B cell (primary cell): ENCODE results near the gene ALOX5AP. TPM values are rescaled to one million over a fixed set of nuclear protein-coding genes. Genes with fewer than 3 reads are reported as not detected.
A peak's percentile ranks its signal among the peaks of the same experiment; 100 is the strongest.

Experiments
- ATAC-seq: fragments of 200-7000 bp; cut with Tn5 transposase; one replicate; pipeline ENCODE4 v1.10.0; 2021; ENCODE audit warnings: low read depth, mild to moderate bottlenecking, moderate number of reproducible peaks, moderate library complexity
- CTCF ChIA-PET: fragments of 350-600 bp; sonication (Branson Sonifier 250); formaldehyde crosslinking; loops from one replicate; lab custom pipeline; 2021; ENCODE audit warnings: antibody characterized with exemption, inconsistent platforms; lab: Charles Lee
- POLR2A ChIA-PET: fragments of 350-600 bp; sonication (Branson Sonifier 250); formaldehyde crosslinking; loops from one replicate; lab custom pipeline; 2021; ENCODE audit warnings: antibody characterized with exemption; lab: Charles Lee
- DNase-seq: peaks from one replicate; pipeline ENCODE4 v3.0.0; 2013
- H2AFZ ChIP-seq: 2 replicates; pipeline ENCODE4 v1.6.1; 2012; ENCODE audit warnings: mild to moderate bottlenecking, low read depth, low read length; ENCODE audit not compliant: insufficient read depth, poor library complexity, severe bottlenecking
- H3K27ac ChIP-seq, 2 donors: 1 replicate in 1 of 2; 2 replicates in 1 of 2; pipeline ENCODE4 v1.5.1; 2012 to 2013; ENCODE audit warnings: low read length in 2 of 2, mild to moderate bottlenecking in 2 of 2, moderate library complexity in 1 of 2
- H3K27me3 ChIP-seq, 4 experiments: fragments of 200-600 bp in 1 of 4; sonication (generic) in 1 of 4; replicated peaks in 1 of 4; 1 replicate in 2 of 4; 2 replicates in 2 of 4; pipeline versions ENCODE4 v1.6.1 to v1.7.0; 2013 to 2016; ENCODE audit warnings: low read length in 3 of 4, mild to moderate bottlenecking in 2 of 4, mixed read lengths in 1 of 4, moderate library complexity in 1 of 4; ENCODE audit not compliant: insufficient read depth in 4 of 4, control insufficient read depth in 3 of 4; ENCODE audit errors: control extremely low read depth in 1 of 4
- H3K36me3 ChIP-seq, 2 experiments: replicated peaks in 1 of 2; 1 replicate in 1 of 2; 2 replicates in 1 of 2; pipeline versions ENCODE4 v1.6.1 to v1.7.1; 2013; ENCODE audit warnings: low read length in 1 of 2; ENCODE audit not compliant: insufficient read depth in 2 of 2, control insufficient read depth in 1 of 2; ENCODE audit errors: control extremely low read depth in 1 of 2, extremely low read depth in 1 of 2
- H3K4me1 ChIP-seq, 2 donors: fragments of 200-600 bp in 1 of 2; sonication (generic) in 1 of 2; 1 replicate in 1 of 2; 2 replicates in 1 of 2; pipeline versions ENCODE4 v1.5.1 to v1.6.1; 2013 to 2017; ENCODE audit warnings: low read length in 2 of 2; ENCODE audit not compliant: control insufficient read depth in 2 of 2, insufficient read depth in 2 of 2
- H3K4me2 ChIP-seq: replicated peaks from 2 replicates; pipeline ENCODE3; 2012; ENCODE audit warnings: mild to moderate bottlenecking, low read depth, low read length; ENCODE audit not compliant: poor library complexity, severe bottlenecking
- H3K4me3 ChIP-seq, 5 experiments: fragments of 200-600 bp in 1 of 5; sonication (generic) in 1 of 5; 1 replicate in 3 of 5; 2 replicates in 2 of 5; pipeline versions ENCODE4 v1.5.1 to v1.7.0; 2011 to 2016; ENCODE audit warnings: low read length in 4 of 5, mild to moderate bottlenecking in 4 of 5, low read depth in 2 of 5, control low read depth in 1 of 5, moderate library complexity in 1 of 5; ENCODE audit not compliant: insufficient read depth in 1 of 5; ENCODE audit errors: control extremely low read depth in 1 of 5, extremely low read depth in 1 of 5
- H3K79me2 ChIP-seq: fragments of 200-600 bp; sonication (generic); one replicate; pipeline ENCODE4 v1.6.0; 2016; ENCODE audit warnings: low read length; ENCODE audit not compliant: control insufficient read depth, insufficient read depth
- H3K9ac ChIP-seq: fragments of 200-600 bp; sonication (generic); 2 replicates; pipeline ENCODE4 v1.6.1; 2017; ENCODE audit warnings: mild to moderate bottlenecking, low read length, moderate library complexity
- H3K9me3 ChIP-seq, 3 donors: one replicate each; pipeline versions ENCODE4 v1.6.1 to v1.7.1; 2013; ENCODE audit warnings: low read length in 2 of 3; ENCODE audit not compliant: control insufficient read depth in 2 of 3, insufficient read depth in 1 of 3; ENCODE audit errors: control extremely low read depth in 1 of 3
- H4K20me1 ChIP-seq: 2 replicates; pipeline ENCODE4 v1.6.0; 2012; ENCODE audit warnings: mild to moderate bottlenecking, low read length; ENCODE audit not compliant: insufficient read depth, control insufficient read depth, poor library complexity, severe bottlenecking
- H3K27ac Mint-ChIP-seq: one replicate; pipeline ENCODE4 v1.8.0; 2021; ENCODE audit warnings: mixed read lengths
- H3K27me3 Mint-ChIP-seq: one replicate; pipeline ENCODE4 v1.8.0; 2021; ENCODE audit warnings: mixed read lengths
- H3K4me1 Mint-ChIP-seq: one replicate; pipeline ENCODE4 v1.8.0; 2021; ENCODE audit warnings: mixed read lengths
- H3K4me3 Mint-ChIP-seq: one replicate; pipeline ENCODE4 v1.8.0; 2021; ENCODE audit warnings: mixed read lengths
- H3K9me3 Mint-ChIP-seq: one replicate; pipeline ENCODE4 v1.8.0; 2022; ENCODE audit warnings: mixed read lengths; ENCODE audit not compliant: insufficient read depth
- EZH2 ChIP-seq: IDR thresholded peaks from 2 replicates; pipeline ENCODE4 v1.6.1; 2012; ENCODE audit warnings: borderline replicate concordance, low read depth, mild to moderate bottlenecking, moderate library complexity, low read length; ENCODE audit not compliant: insufficient read depth, poor library complexity, severe bottlenecking
- WGBS: methylation state at CpG from one replicate; pipeline ENCODE4 v1.1.5; 2013; ENCODE audit warnings: missing lambda C conversion rate; ENCODE audit not compliant: insufficient coverage; 5-methylcytosine and 5-hydroxymethylcytosine counted together
- intact Hi-C: fragments of 100-400 bp; cut with micrococcal nuclease; formaldehyde crosslinking; loops from one replicate; pipeline ENCODE4 v1.10.0; 2022
- polyA plus RNA-seq: library from polyadenylated mRNA; depleted of rRNA; stranded (reverse); fragments of >200 nt; gene quantifications from 2 replicates; pipeline ENCODE4 v1.2.3, GENCODE V29; 2012
- total RNA-seq, 2 donors: library from RNA; stranded (reverse); fragments of 120-200 nt in 1 of 2; gene quantifications; 1 replicate in 1 of 2; 2 replicates in 1 of 2; pipeline versions ENCODE4 v1.2.3 to v1.2.4, GENCODE V29; 2013 to 2022
- TF ChIP-seq, protein P1 (sequence below): fragments of 200-600 bp; IDR thresholded peaks from one replicate; pipeline ENCODE4 v1.8.0; 2022; ENCODE audit warnings: antibody characterized with exemption, mild to moderate bottlenecking

The ALOX5AP gene
- total and polyA plus RNA-seq, 2 donors (not counting 1 experiment from before 2014, with no cell fraction given), result 81.4 to 87.5 TPM

DNA sequence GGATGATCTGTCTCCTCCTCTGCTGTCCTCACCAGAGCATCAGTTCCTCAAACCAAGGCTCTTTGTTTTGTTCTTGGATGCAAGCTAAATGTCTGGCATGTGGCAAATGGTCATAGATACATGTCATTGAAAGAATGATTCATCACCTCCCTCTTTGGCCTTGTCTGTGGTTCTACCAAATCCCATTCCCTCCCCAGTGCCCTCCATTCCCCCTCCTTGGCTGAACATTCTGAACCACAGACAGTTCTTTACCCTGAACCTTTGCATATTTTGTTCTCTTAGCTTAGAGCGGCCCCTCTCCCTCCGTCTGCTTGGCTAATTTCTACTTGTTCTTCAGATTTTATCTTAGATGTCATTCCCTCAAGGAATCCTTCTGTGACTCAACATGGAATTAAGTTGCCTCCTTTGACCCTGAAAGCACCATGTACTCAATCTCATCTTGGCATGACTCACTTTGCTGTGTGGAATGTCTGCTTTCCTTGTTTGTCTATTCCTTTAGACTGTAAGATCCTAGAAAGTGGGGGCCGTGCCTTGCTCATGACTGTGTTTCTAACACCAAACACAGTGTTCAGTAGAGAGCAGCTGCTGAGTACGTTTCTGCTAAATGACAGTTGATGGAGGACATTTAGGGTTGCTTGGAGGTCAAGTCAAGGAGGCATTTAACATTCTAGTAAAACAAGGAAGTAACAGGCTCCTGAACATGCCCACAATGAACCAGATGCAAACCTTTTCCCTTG, 8.1 kb downstream of the ALOX5AP start:
- Histone ChIP-seq H3K4me2 (peak overlapping the region; percentile 49), H3K36me3 (peaks cover 4 to 56% of the 10 kb centered on the region in 2 experiments), H4K20me1 (peaks cover 46% of the 10 kb centered on the region), H3K9ac (no peak overlapping the region), H3K79me2 (peaks cover 75% of the 10 kb centered on the region), H3K9me3 (no peaks in the 10 kb centered on the region), H3K27ac (peak overlapping the region; percentile 8 to 31), H3K27me3 (no peaks in the 10 kb centered on the region), H3K4me1 (peaks cover 41 to 52% of the 10 kb centered on the region in 2 donors), H2AFZ (no peak overlapping the region), H3K4me3 (no peak overlapping the region)
- Mint-ChIP-seq H3K9me3 (no peaks in the 10 kb centered on the region), H3K4me1 (peaks cover 59% of the 10 kb centered on the region), H3K4me3 (peak overlapping the region; percentile 76), H3K27ac (peak overlapping the region; percentile 78), H3K27me3 (no peaks in the 10 kb centered on the region)
- POLR2A ChIA-PET, result interaction anchor here (0.9 to 1.5 kb wide), 2 partner anchors 8 to 128 kb away, joined by 3 to 4 read pairs; partner anchors contain the start of gene ALOX5AP
- peak; percentile 20 for DNase-seq
- CTCF ChIA-PET, result interaction anchor here (0.8 to 1.5 kb wide), 2 partner anchors 59 to 64 kb away, joined by 4 to 5 read pairs; no protein-coding TSS in a partner anchor
- intact Hi-C loops, result loop anchor here (1.0 to 10.0 kb wide), 9 partner anchors 8 to 899 kb away; partner anchors contain the start of genes ALOX5AP and USPL1
- ATAC-seq, result peak; percentile 8
- no peak for TF ChIP-seq EZH2
- TF ChIP-seq, protein P1, sequence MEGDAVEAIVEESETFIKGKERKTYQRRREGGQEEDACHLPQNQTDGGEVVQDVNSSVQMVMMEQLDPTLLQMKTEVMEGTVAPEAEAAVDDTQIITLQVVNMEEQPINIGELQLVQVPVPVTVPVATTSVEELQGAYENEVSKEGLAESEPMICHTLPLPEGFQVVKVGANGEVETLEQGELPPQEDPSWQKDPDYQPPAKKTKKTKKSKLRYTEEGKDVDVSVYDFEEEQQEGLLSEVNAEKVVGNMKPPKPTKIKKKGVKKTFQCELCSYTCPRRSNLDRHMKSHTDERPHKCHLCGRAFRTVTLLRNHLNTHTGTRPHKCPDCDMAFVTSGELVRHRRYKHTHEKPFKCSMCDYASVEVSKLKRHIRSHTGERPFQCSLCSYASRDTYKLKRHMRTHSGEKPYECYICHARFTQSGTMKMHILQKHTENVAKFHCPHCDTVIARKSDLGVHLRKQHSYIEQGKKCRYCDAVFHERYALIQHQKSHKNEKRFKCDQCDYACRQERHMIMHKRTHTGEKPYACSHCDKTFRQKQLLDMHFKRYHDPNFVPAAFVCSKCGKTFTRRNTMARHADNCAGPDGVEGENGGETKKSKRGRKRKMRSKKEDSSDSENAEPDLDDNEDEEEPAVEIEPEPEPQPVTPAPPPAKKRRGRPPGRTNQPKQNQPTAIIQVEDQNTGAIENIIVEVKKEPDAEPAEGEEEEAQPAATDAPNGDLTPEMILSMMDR, result no peak
- WGBS, result 86% methylated on average over 2 of the region's 4 CpGs
